ENCODE measurements around the gene SMARCD3. TPM values are rescaled to one million over a fixed set of nuclear protein-coding genes. Genes with fewer than 3 reads are reported as not detected.

Gene SMARCD3
- total RNA-seq, 3 donors from 2014 or later, result 1.7 to 2.5 (median 2.0) TPM

DNA sequence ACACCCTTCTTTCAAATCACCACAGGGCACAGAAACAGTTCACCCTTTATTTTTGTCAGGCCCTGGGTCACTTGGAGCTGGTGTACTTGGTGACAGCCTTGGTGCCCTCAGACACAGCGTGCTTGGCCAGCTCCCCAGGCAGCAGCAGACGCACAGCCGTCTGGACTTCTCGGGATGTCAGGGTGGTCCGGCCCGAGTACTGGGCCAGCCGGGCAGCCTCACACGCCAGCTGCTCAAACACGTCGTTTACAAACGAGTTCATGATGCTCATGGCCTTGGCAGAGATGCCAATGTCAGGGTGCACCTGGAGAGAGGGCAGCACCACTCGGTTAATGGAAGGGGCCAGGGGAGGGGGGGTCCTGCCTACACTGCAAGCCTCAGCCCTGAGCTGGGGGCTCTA lies 40.7 kb downstream of the SMARCD3 start:
- peaks cover 3% of the 10 kb centered on the region for H3K36me3 Mint-ChIP-seq (ENCODE audit: insufficient read depth)
- peaks cover 10% of the 10 kb centered on the region for H3K27me3 Mint-ChIP-seq (ENCODE audit: low read depth)
- no peak for ATAC-seq
- H3K4me1 Mint-ChIP-seq (ENCODE audit: low read depth), result peaks cover 30% of the 10 kb centered on the region
- H3K4me3 Mint-ChIP-seq, result no peak overlapping the region
- no peak for DNase-seq
- no peaks in the 10 kb centered on the region for H3K9me3 Mint-ChIP-seq

DNA sequence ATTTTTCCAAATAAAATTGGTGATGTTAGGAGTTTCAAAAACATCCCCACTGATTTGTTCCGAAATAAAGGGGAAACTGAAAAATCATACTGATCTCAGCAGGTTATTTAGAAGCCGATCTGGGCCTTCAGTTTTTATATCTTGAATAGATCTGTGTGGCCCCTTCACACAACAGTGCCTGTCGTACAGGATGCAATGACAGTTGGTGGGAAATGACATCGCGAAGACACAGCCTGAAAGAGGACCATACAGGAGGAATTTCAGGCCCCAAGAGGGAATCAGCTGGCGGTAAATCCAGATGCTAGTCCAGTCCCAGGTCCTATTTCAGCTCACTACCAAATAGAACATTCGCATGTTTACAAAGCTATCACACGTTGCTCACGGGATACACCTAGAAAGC lies 41.2 kb downstream of the SMARCD3 start:
- peaks cover 10% of the 10 kb centered on the region for H3K27me3 Mint-ChIP-seq (ENCODE audit: low read depth)
- DNase-seq (no peak), ATAC-seq (peak; percentile 17 to 25)
- no peaks in the 10 kb centered on the region for H3K9me3 Mint-ChIP-seq
- peaks cover 3% of the 10 kb centered on the region for H3K36me3 Mint-ChIP-seq (ENCODE audit: insufficient read depth)
- H3K4me3 Mint-ChIP-seq, result peak overlapping the region; percentile 9
- peaks cover 30% of the 10 kb centered on the region for H3K4me1 Mint-ChIP-seq (ENCODE audit: low read depth)

DNA sequence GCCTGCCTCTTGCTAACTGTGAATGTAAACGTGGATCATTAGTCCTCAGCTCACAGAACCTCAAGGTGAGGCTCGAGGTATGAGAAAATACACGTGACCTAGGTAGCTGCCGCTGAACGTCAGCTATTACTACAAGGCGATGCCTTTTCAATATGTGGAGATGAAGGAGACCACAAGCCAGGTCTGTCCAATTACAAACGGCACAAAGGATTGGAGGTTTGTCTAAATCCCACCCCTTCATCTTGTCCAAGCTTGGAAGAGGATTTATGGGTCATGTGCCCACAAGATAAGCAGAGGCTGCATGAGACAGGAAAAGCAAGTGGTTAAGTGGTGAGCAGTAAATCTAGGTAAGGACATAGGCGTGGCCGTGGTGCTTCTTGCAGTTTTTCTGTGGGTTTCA lies 41.6 kb downstream of the SMARCD3 start:
- DNase-seq (no peak), ATAC-seq (peak; percentile 35 to 47)
- Mint-ChIP-seq H3K4me1 (ENCODE audit: low read depth) (peaks cover 30% of the 10 kb centered on the region), H3K9me3 (no peaks in the 10 kb centered on the region), H3K4me3 (peak overlapping the region; percentile 9), H3K27me3 (ENCODE audit: low read depth) (peaks cover 12% of the 10 kb centered on the region), H3K36me3 (ENCODE audit: insufficient read depth) (peaks cover 1% of the 10 kb centered on the region)

DNA sequence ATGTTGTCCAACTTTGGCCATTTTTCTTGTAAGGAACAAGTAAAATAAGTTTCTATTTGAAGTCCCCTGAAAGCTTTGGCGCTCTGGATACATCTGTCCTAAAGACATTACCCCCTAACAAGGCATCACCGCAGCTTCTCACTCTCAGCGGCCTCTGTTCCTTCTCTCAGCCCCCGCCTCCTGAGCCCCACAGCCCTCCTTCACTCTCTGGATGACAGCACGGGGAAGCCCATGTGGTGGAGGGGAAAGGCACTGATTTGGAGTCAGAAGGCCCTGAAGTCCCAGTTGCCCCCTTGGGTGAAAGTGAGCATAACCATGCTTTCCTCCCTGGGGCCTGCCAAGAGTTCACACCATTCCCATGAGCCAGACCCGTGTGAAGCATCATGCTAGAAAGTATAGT lies 42.8 kb downstream of the SMARCD3 start:
- H3K4me1 Mint-ChIP-seq (ENCODE audit: low read depth), result peaks cover 30% of the 10 kb centered on the region
- H3K27me3 Mint-ChIP-seq (ENCODE audit: low read depth), result peaks cover 12% of the 10 kb centered on the region
- no peak for ATAC-seq
- H3K9me3 Mint-ChIP-seq, result no peaks in the 10 kb centered on the region
- no peaks in the 10 kb centered on the region for H3K36me3 Mint-ChIP-seq (ENCODE audit: insufficient read depth)
- H3K4me3 Mint-ChIP-seq, result no peak overlapping the region
- DNase-seq, result no peak

DNA sequence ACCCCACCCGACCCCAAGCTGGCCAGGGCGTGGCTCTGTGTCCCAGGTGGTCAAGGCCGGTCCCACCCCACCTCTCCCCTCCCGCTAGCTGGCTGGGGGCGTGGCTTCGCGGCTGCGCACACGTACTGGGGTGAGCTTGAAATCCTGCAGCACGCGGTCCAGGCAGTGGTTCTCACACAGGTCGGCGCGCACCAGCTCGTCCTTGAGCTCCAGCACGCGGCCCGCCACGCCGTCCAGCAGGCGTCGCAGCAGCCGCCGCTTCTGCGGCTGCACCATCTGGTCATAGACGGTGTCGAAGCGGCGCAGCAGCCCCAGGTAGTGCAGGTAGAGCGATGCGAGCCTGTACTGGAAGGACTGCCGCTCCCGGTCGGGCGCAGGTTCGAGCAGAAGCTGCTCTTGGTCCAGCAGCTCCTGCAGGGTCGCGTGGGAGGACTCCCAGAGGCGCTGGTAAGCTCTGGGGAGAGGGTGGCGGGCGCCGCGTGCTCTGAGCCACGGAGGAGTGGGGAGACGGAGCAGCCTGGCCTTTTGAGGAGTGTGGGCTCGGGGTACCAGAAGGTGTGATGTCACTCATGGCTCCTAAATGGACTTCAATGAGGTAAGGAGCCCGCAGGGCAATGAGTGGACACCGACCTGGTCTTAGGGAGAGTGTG lies 44.0 kb downstream of the SMARCD3 start:
- Mint-ChIP-seq H3K36me3 (ENCODE audit: insufficient read depth) (no peaks in the 10 kb centered on the region), H3K4me1 (ENCODE audit: low read depth) (peaks cover 27% of the 10 kb centered on the region), H3K27me3 (ENCODE audit: low read depth) (peaks cover 12% of the 10 kb centered on the region), H3K9me3 (no peaks in the 10 kb centered on the region), H3K4me3 (no peak overlapping the region)
- ATAC-seq (no peak), DNase-seq (no peak)

DNA sequence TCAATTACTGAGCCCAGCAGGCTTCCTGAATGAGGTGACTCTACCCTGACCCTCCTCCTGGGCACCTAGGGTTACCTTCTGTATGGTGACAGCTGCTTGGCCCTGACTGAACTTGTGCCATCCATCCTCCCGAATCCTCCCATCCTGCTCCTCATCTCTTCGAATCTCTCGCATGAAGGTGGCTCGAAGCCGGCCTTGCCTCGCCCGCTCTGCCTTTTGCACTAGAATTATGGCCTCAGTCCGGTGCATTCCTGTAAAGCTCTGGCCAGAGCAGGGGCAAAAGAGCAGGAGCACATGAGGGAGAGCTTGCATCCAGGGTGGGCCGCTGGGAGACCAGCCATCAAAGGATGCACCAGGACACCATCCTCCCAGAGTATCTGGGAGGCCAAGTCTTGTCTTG lies 45.7 kb downstream of the SMARCD3 start:
- no peak overlapping the region for H3K4me3 Mint-ChIP-seq
- peaks cover 12% of the 10 kb centered on the region for H3K27me3 Mint-ChIP-seq (ENCODE audit: low read depth)
- ATAC-seq, result no peak
- DNase-seq, result no peak
- H3K36me3 Mint-ChIP-seq (ENCODE audit: insufficient read depth), result no peaks in the 10 kb centered on the region
- H3K9me3 Mint-ChIP-seq, result no peaks in the 10 kb centered on the region
- H3K4me1 Mint-ChIP-seq (ENCODE audit: low read depth), result peaks cover 19% of the 10 kb centered on the region

DNA sequence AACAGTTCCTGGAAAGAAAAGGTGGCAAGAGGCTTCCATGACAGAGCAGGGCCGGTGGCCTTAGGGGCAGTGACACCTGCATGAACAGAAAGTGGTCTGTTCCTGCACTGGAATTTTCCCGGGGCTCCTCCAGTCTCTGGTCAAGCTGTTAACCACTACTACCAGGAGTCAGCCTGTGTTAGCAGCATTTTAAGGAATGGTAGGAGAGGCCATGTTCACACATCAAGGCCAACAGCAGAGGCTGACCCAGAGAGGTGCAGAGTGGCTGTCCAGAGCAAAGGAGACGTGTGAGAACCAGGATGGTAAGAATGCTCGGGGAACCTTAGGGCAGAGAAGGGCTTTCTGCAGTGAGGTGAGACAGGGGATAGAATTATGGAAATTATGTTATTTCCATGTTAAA lies 46.7 kb downstream of the SMARCD3 start:
- H3K4me1 Mint-ChIP-seq (ENCODE audit: low read depth), result peaks cover 8% of the 10 kb centered on the region
- H3K4me3 Mint-ChIP-seq, result no peak overlapping the region
- peaks cover 12% of the 10 kb centered on the region for H3K27me3 Mint-ChIP-seq (ENCODE audit: low read depth)
- ATAC-seq, result no peak
- H3K9me3 Mint-ChIP-seq, result no peaks in the 10 kb centered on the region
- no peaks in the 10 kb centered on the region for H3K36me3 Mint-ChIP-seq (ENCODE audit: insufficient read depth)
- no peak for DNase-seq

DNA sequence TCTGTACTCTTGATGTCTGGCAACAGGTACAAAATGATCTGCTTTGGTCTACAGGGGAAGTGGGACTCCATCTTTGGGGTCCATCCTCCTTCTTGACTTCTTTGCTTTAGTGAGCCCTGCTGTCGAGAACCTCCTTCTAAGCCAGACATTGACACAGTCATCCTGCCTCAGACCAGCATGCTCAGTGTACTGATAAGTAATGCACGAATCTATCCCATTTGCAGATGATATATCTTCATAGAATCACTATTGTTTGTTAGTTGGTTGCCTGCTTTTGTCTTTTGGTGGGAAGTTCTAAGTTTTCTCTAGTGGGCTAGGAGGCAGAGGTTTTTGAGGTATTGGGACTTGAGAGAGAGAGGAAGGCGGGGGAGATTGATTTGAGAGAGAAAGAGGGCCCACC lies 47.1 kb downstream of the SMARCD3 start:
- Mint-ChIP-seq H3K4me1 (ENCODE audit: low read depth) (peaks cover 5% of the 10 kb centered on the region), H3K36me3 (ENCODE audit: insufficient read depth) (no peaks in the 10 kb centered on the region), H3K9me3 (no peaks in the 10 kb centered on the region), H3K4me3 (no peak overlapping the region), H3K27me3 (ENCODE audit: low read depth) (peaks cover 12% of the 10 kb centered on the region)
- ATAC-seq (no peak), DNase-seq (no peak)

DNA sequence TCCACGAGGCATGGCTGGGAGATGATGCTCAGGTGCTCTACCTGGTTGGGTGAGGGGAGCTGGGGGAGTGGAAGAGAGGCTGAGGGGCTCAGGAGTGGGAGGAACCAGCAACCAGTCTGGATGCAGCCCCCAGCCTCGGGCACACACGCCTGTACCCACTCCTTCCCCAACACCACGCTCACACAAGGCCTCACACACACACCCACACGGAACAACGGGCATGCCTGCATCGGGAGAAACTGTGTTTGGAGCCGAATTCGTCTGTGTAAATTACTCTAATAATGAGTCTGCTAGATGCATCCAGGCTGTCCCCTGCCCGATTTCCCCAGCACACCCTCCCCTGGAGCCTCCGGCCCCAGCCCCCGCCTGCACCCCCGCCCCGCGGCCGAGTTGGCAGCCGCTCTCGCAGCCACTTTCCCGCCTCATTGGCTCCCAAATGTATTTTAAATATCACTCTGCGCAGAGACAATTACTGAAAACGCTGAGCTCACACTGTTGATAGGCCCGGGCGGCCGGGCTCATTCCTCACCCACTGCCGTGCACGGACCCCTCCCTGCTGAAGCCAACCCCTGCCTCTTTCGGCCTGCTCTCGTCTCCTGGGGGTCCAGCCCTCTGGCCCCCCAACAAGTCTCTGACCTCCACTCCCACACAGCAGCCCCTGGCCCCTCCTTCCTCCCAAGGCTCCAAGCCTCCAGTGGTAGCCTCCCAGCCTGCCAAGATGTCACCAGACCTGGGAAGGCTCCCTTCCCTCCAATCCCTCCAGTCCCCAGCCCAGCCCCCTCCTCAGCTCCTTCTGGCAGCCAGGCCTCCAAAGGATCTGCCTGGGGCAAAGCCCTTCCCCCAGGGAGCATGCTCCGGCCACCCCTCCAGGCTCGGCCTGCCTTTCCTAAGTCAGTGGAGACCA lies 49.3 kb downstream of the SMARCD3 start:
- no peak for DNase-seq
- H3K27me3 Mint-ChIP-seq (ENCODE audit: low read depth), result peaks cover 2% of the 10 kb centered on the region
- ATAC-seq, result no peak
- H3K4me1 Mint-ChIP-seq (ENCODE audit: low read depth), result peaks cover under 1% of the 10 kb centered on the region
- H3K36me3 Mint-ChIP-seq (ENCODE audit: insufficient read depth), result no peaks in the 10 kb centered on the region
- no peaks in the 10 kb centered on the region for H3K9me3 Mint-ChIP-seq
- H3K4me3 Mint-ChIP-seq, result no peak overlapping the region

DNA sequence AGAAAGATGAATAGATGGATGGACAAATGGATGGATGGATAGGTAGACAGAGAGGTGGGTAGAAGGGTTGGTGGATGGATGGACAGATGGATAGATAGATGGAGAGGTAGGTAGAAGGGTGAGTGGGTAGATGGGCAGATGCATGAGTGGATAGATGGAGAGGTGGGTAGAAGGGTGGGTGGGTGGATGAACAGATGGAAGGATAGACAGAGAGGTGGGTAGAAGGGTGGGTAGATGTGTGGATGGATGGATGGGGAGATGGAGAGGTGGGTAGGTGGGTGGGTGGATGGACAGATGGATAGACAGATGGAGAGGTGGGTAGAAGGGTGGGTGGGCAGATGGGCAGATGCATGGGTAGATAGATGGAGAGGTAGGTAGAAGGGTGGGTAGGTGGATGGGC lies 50.6 kb downstream of the SMARCD3 start:
- DNase-seq (no peak), ATAC-seq (no peak)
- H3K27me3 Mint-ChIP-seq (ENCODE audit: low read depth), result peaks cover 2% of the 10 kb centered on the region
- H3K9me3 Mint-ChIP-seq, result no peaks in the 10 kb centered on the region
- H3K4me1 Mint-ChIP-seq (ENCODE audit: low read depth), result peaks cover 2% of the 10 kb centered on the region
- H3K36me3 Mint-ChIP-seq (ENCODE audit: insufficient read depth), result no peaks in the 10 kb centered on the region
- no peak overlapping the region for H3K4me3 Mint-ChIP-seq

DNA sequence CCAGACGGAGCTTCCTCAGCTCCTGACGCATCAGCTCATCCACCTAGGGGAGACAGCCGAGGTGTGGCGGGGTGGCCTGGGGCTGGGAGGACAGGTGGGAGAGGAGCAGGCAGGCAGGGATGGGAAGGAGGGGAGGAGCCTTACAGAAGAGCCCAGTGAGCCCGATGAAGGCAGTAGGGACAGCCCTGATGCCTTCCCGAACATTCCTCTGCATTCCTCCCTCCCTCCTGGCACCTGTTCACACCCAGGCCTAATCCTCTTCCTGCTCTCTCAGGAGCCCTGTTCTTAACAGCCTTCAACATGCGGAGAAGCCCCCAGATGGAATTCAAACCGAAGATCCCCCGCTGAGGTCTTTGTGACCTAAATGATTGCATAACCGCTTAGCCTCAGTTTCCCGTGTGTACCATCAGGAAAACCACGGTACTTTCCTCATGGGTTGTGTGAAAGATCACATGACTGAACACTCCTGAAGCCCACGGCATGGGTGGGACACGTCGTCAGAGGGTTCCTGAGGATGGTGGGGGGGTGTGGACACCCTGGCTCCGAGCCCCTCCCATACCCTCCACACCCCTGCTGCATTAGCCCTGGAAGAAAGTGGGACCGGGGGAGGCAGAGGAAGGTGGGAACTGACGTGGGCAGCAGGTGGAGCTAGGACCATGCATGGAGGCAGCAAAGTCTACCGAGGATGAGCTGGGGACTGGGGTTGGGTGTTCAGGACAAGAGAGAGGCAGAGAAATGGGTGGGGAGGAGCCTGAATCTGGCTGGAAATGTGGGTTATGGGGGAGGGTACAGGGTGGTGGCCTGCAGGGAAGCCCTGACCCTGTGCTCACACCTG lies 52.7 kb downstream of the SMARCD3 start:
- Mint-ChIP-seq H3K4me1 (ENCODE audit: low read depth) (peaks cover 2% of the 10 kb centered on the region), H3K27me3 (ENCODE audit: low read depth) (peaks cover under 1% of the 10 kb centered on the region), H3K4me3 (no peak overlapping the region), H3K9me3 (no peaks in the 10 kb centered on the region), H3K36me3 (ENCODE audit: insufficient read depth) (no peaks in the 10 kb centered on the region)
- no peak for ATAC-seq
- DNase-seq, result no peak

DNA sequence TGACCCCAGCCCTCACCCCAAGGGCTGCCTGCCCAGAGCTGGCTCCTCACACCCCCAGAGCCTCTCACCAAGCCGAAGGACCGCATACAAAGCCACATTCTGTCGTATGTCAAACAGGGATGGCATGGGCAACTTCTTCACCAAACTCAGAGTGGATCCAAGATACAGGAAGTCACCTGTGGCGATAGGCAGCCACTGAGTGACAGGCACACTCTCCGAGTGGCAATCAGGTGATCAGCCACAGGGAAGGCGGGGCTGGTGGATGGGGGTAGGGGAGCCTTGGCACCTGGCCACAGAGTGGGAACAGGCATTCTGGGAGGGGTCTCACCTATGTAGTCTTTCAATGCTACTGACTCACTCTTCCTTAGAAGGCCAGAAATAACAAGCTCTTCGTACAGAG lies 54.3 kb downstream of the SMARCD3 start:
- DNase-seq (no peak), ATAC-seq (no peak)
- Mint-ChIP-seq H3K9me3 (no peaks in the 10 kb centered on the region), H3K36me3 (ENCODE audit: insufficient read depth) (no peaks in the 10 kb centered on the region), H3K4me1 (ENCODE audit: low read depth) (peaks cover 2% of the 10 kb centered on the region), H3K27me3 (ENCODE audit: low read depth) (peaks cover 1% of the 10 kb centered on the region), H3K4me3 (no peak overlapping the region)

DNA sequence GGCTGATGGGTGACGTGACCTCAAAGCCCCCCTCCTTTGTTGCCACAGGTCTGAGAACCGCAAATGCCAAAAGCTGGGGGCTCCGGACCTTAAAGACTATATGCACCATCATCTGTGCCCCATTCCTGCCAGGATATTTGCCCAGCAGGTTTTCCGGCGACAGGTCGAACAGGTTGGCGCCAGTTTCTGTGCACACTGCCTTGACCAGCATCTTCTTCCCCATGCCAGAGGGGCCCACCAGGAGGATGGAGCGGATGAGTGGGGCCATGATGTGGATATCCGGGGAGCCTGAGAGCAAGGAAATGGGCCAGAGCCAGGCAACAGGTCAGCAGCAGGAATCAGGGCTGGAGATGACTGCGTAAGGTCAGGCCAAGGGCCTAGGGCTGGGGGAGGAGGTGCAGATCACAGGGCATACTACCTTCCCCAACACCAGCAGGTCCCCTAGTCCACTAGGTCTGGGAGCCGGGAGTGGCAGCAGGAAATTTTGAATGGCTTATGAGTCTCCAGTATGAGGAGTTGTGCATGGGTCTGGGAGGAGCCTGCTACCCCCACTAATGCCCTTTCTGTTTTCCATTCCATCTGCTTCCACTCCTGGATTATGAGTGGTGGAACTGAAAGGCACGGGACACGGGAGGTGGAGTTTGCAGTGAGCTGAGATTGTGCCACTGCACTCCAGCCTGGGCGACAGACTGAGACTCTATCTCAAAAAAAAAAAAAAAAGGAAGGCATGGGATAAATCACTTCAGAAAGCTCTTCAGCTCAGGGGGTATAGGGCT lies 55.1 kb downstream of the SMARCD3 start:
- H3K27me3 Mint-ChIP-seq (ENCODE audit: low read depth), result peaks cover 1% of the 10 kb centered on the region
- peaks cover 2% of the 10 kb centered on the region for H3K4me1 Mint-ChIP-seq (ENCODE audit: low read depth)
- DNase-seq, result no peak
- H3K9me3 Mint-ChIP-seq, result no peaks in the 10 kb centered on the region
- ATAC-seq, result no peak
- H3K4me3 Mint-ChIP-seq, result no peak overlapping the region
- no peaks in the 10 kb centered on the region for H3K36me3 Mint-ChIP-seq (ENCODE audit: insufficient read depth)

Data from activated T-cell treated with anti-CD3 and anti-CD28 coated beads, Interleukin-2, amount 50 U/mL, for 4 hours (primary cell).